UCSD-AML1 (cell line): Measurements from ENCODE around the gene COL5A1.

Experiments
- DNase-seq: peaks from one replicate; lab custom pipeline; 2025; ENCODE audit not compliant: unreplicated experiment; lab: John Stamatoyannopoulos, UW

COL5A1 gene

DNA sequence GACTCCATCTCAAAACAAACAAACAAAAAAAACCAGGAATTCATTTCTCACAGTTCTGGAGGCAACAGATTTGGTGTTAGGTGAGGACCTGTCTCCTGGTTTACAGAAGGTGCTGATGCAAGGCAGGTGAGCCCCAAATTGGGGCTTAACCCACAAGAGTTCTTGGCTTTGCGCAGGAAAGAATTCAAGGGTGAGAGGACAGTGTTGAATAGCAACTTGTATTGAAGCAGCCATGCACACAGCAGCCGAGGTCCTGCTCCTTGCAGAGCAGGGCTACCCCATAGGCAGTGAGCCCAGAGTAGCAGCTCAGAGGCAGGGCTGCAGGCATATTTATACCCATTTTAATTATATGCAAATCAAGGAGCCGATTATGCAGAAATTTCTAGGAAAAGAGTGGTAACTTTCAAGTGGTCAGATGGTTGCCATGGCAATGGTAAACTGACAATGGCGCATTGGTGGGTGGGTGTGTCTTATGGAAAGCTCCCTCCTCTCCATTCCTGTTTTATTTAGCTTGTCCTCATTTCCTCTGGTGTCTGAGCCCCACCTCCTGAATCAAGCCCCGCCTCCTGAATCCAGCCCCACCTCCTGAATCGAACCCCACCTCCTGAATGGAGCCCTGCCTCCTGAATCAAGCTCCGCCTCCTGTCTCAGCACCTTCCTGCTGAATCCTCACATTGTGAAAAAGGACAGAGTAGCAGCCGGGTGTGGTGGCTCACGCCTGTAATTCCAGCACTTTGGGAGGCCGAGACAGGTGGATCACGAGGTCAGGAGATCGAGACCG, 34.5 kb upstream of the COL5A1 start:
- DNase-seq, result no peak

DNA sequence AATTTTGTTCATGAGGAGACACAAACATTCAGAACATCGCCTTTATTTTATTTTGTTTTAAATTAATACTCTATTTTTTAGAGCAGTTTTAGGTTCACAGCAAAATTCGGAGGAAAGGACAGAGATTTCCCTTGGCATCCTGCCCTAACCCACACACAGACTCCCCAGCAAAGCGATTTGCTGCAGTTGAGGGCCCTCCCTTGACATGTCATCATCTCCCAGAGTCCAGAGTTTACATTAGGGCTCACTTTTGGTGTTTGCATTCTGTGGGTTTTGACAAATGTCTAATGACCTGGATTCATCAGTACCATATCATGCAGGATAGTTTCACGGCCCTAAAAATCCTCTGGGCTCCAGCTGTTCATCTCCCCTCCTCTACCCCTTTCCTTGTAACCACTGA, 33.6 kb upstream of the COL5A1 start:
- DNase-seq, result no peak

DNA sequence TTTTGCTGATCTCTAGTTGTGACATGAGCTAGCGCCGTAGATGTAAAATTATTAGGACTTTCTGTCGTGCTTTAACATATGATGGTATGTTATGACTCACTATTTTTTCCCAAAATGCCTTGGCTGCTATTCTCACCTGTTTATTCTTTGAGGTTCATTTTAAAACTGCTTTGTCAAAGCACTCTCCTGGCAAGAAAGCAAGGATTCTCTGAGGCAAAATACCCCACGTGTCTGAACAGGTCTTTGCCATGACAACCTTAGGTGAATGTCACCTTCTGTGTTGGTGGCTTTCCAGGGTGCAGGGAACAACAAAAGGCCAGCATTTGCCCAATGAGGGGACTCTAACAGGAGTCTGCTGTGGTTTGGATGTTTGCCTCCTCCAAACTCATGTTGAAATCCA, 30.6 kb upstream of the COL5A1 start:
- DNase-seq, result no peak

DNA sequence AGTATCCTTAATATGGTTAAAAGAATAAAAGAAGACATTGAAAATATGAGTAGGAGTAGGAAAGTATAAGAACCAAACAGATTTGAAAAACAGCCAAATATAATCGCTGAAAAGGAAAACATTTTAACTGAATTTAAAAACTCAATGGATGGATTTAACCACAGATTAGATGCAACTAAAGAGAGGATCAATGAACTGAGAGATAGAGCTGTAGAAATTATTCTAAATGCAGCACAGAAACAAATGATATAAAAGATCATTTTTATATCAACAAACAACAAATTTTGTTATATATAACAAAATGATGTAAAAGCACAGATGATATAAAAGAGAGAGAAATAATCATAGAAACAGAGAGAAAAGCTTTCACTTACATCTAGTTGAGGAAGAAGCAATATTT, 29.3 kb upstream of the COL5A1 start:
- DNase-seq, result no peak

DNA sequence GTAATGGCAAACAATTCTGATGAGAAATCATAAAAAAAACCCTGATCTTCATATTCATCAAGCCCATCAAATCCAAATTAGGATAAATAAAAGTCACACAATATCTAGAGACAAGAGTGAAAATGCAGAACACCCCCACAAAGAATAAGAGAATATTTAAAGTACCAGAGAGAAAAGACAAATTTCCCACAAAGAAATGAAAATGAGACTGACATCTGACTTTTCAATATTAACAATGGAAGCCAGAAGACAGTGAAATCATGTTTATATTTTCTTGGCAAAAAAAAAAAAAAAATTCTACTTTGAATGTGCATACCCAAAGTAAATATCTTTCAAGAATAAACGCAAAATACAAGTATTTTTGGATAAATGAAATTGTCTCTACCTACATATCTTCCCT, 28.9 kb upstream of the COL5A1 start:
- no peak for DNase-seq

DNA sequence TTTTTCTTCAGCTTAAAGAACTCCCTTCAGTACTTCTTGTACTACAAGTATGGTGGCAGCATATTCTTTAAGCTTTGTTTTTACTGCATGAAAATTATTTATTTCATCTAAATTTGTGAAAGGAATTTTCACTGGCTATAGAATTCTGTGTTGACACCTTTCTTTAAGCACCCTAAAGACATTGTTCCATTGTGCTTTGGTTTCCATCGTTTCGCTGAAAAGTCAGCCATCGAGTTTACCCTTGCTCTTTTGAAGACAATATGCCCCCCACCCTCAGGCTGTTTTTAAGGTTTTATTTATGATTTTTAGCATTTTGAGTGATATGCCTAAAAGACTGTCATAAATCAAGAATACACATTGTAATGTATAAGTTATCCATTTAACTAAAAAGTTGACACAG, 27.3 kb upstream of the COL5A1 start:
- no peak for DNase-seq

DNA sequence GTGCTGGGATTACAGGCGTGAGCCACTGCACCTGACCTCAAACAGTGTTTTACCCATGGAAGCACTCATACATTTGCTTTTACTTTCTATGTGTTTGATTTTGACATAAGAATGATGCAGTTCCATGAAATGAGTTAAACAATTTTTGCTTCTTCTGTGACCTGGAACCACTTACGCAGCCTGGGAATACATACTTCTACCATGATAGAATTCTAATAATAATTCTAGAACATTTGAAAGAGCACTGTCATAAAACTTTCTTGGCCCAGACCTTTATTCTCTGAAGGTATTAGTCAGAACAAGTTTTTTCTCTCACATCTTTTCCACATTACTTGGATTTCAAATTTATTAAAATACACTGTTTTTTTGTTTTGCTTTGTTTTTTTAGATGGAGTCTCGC, 25.3 kb upstream of the COL5A1 start:
- DNase-seq, result no peak

DNA sequence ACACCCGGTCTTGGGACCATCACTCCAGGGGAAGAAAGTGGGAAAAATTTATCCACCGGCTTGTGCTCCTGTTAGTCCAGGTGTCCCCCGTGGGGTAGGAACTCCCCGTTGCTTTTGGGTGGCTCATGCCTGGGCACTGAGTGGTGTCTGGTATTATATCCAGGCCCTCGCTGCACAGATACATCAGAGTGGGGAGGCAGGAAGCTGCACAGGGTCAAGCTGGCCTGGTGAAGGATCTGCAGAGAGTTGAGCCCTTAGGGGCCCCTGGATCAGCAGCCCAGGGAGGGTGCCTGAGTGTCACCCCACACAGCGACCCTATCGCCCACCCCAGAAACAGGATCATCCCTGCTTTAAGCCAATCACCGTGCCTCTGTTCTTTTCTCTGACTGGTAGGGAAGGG, 24.4 kb upstream of the COL5A1 start:
- no peak for DNase-seq

DNA sequence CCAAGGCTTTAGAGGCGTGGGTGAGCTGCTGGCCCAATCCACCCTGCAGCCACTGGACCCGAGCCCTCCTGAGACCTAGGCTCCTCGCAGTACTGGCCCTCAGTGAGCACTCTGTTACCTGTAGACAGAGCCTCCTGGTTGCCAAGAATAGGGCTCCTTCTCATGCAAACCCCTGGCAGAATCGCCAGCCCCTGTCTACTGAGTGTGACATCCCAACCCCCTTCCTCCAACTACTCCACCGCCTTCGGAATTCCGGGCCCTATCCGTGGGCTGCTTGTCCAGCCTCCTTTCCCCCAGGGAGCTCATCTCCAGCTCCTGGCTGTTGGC, 23.8 kb upstream of the COL5A1 start:
- no peak for DNase-seq

DNA sequence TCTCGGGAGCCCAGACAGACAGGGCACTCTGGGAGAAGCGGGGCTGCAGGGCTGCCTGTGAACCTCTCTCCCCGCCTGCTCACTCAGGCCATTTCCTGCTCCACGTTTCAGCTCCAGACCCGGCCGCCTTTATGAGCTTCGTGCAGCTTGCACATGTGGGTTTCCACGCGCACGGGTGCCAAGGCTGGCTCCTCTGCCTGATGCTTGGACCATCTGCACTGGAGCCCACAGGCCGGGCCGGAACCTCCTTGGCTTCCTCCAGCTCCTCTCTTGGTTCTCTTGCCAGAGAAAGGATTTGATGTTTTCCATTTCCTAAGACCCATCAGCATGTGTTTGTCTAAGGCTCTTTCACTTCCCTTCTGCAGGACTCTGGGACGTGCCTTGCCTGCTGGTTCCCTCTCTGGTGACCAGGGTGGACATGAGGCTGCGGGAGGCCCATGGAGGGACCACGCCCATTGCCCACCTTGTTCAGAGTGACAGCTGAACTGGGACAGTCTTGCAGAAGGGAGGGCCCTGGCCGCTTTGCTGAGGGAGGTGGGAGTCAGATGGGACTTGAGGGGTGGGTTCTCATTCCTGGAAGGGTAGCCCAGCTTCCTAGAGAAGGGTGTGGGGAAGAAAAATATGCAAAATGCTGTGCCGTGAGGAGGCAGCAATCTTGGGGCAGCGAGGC, 23.3 kb upstream of the COL5A1 start:
- no peak for DNase-seq

DNA sequence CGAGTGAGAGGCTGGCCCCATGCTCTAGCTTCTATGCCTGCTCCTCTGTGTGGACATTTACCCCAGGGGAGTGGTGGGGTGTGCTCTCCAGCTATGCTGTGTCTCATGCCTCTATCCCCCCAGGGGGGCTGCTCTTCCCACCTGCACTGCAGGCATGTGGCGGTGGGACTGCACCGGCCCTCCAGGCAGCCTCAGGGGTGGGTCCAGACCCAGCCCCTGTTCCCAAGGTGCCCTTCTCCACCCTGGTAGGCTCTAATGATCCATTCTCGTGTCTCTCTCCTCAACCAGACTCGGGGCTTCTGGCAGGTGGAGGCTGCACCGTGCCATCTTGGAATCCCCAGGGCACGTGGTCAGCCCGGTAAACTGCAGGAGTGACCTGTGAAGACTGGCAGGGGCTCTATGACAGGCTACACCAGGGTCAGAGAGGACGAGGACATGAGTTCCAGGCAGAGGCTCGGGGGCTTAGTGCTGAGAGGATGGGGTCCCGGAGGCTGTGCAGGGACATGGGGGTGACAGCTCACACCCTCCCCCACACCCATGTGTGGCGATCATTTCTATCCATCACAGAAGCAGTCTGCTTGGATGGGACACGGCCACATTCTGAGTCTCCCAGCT, 22.7 kb upstream of the COL5A1 start:
- no peak for DNase-seq

DNA sequence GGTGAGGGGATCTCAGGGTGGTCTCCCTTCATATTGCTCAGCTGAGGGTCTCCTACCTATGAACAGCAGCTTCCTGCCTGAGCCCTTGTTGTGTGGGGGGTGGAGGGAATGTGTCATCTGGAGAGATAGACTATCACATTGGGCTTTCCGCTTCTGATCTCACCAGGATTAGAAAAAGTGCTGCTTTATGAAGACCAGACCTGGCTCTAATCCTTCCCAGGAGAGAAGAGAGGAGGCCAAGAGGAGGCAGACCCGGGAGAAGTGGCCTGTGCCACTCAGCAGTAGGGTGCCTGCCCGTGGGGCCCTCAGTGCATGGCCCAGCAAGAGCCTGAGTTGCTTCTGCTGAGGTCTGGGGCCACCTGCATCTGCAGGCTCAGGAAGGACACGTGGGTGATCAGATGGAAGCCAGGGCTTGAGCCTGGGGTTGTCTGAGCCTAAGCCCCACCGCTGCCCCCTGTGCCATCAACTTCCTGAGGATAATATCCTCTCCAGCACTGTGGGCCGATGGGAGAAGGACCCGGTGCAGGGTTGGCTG, 22.1 kb upstream of the COL5A1 start:
- no peak for DNase-seq

DNA sequence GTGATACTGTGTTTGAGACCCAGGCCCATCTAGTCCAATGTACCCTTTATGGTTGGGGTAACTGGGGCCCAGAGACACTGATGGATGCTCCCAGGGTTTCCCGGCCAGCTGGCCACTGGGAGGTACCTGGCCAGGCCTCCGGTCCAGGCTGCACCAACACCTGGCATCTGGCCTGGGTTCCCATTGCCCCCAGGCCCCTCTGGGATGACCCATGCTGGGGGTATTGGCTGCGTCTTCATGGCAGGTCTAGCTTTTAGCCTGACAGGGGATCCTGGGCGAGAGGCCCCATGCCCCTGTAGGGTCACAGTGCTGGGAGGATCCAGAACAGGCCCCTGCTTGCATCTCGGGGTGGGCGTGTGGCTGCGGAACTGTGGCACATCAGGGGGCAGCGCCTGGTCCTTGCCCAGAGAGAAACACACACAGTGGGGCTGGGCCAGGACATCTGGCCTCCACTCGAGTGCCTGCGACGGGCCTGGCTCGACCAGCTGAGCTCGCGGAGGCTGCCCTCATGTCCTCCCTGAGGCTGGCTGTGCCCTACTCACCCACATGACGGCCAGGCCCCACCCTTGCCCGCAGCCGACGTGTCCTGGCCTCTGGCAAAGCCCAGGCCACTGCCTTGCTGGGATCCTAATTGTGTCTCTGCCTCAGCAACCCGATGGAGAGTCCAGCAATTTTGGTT, 21.5 kb upstream of the COL5A1 start:
- DNase-seq, result no peak

DNA sequence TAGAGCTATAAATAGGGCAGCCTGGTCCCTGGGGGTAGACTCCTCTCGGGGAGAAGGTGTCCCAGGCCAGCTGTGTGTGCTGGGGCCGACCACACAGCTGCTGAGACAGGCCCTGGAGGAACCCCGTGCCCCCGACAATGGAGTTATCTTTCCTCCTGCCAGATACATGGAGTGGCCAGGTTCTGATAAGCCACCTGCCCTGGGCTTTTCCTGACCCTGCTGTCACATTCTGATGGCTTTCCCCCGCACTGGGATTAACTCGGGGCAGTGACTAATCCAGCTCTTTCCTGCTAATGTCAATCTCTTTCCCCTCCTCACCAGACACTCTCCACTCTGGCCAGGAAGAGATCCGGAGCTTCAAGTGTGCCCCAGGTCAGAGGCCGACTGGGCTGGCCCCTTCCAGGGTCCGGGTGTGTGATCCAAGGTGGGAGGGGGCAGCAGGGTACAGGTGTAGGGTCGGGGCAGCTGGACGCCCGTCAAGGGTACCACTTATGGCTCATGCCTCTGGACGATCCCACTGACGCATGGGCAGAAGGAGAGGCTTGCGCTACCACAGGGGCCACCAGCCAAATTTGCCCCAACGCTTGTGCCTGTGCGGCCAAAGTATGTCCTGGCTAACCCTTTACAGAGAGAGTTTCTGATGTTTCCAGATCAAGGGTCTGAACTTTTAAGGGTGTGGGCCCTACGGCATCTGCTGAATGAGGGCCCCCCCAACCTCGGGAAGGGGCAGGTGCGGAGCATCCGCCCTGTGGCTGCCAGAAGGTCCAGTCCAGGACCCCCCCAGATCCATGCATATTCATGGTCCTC, 20.6 kb upstream of the COL5A1 start:
- DNase-seq, result peak; percentile 60

DNA sequence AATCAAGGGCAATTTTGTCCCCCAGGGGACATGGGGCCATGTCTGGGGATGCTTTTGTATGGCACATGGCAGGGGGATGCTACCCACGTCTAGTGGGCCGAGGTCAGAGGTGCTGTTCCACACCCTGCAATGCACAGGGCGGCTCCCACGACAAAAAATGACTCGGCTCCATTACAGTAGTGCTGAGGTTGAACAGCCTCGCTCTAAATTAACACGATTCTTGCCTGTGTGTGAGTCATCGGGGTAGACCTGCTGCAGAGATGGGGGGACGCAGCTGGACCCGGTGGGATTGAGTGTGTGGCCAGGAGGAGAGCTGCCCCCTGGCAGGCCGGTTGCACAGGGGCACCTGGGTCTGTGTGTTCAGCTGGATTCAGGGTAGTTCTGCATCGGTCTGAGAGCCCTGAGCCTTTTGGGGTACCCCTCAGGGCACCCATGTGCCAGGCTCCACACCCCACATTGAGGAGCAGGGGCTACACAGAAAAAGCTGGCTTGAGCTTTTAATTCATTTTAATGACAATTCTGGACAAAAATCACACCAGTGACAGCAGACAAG, 20.0 kb upstream of the COL5A1 start:
- no peak for DNase-seq

DNA sequence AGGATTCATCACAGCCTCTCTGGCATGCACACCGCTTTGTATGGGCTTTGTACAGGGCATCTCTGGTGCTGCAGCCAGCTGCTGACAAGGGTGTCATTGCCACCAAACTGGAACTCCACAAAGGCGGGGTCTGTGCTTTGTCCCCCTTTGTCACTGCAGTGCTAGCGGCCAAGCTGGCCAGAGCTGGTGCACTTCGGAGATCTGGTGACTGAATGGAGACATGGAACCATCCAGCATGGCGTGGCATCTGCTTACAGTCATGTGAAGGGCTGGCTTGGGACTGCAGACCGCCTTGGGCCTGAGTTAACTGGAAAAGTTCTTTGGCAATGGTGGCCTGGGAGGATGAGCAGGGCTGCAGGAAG, 18.7 kb upstream of the COL5A1 start:
- DNase-seq, result no peak

DNA sequence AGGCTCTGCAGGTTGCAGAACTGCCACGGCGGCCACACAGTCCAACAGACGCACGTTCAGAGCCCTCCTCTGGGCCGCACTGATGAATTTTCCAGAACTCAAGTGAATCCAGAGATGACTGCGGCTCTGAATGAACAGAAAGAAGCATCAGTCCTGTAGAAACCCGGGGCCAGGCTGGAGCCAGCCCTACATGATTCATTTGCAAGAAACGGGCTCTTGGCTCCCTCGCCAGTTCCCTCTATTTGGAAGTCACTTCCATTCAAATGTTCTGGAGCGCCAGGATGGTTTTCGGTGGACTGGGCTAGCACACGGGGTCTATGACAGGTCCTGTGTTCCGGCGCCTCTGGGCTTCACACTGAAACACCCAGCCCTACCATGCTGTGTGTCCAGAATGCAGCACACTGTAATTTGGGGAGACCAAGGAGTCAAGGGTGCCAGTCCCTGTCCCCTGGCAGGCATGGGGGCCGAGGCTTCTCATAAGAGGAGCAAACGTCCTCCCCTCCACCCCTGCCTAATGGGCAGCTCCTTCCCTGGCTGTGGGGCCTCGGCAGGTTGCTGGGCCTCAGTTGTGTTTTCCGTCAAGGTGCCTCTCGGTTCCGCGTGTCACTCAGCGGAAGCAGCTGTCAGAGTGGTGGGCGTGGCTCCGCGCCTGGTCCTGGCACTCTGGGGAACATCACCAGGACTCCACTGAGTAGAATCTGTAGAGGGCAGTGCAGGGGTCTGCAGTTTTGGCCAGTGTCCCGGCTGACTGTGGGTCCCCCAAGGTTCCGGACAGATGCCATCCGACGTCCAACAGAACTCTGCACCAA, 18.1 kb upstream of the COL5A1 start:
- DNase-seq, result no peak

DNA sequence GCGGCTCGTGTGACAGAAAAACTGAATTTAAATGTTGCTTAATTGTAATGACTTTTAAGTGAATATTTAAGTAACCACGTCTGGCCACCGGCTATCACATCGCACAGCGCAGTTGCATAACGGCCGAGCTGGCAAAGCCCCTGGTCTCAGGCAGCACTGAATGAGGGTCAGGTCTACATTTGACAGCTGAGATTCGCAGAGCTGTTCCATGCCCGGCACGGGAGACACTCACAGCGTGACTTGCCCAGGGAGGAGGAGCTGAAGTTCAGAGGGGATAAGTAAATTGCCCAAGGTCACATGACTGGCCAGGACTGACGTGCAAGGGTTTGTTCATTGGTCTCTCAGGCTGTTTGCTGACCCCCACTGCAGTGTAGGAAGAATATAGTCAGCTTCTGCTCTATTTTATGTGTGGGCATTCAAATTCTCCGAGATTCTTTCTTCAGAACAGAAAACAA, 17.4 kb upstream of the COL5A1 start:
- no peak for DNase-seq

DNA sequence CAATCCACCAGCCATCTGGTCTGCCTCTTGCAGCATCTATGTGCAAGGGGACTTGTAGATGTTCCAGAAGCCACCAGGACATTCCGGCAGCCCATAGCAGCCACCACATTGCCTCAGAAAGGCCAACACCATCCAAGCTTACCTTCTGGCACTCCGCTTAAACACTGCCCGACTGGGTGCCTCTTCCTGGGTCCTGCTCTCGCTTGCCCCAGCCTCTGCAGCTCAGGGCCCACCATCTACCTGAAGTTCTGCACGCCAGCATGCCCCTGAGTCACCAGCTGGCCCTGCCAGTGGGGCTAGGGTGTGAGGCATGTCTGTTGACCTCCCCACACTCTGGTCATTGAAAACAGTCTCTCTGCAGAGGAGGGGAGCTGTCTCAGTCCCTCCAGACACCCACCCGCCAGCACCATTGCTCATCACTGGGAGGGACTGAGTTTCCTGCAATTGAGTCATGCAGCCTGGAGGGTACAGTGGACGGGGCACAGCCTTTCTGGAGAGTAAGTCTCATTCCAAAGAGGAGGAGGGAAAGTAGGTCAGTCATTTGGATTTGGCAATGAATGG, 16.9 kb upstream of the COL5A1 start:
- DNase-seq, result no peak
